Astrocyte (in vitro differentiated cells and primary cell): Measurements from ENCODE around the gene MMAB. TPM values are rescaled to one million over a fixed set of nuclear protein-coding genes. Genes with fewer than 3 reads are reported as not detected.

Experiments used
- DNase-seq: peaks from one replicate; pipeline ENCODE4 v3.0.0-alpha.2; 2010; ENCODE audit warnings: low read depth
- FAIRE-seq: peaks from 2 replicates; lab custom pipeline; 2011; peaks lifted over from hg19 to GRCh38; lab: Jason Lieb, UNC
- H2AFZ ChIP-seq: 2 replicates; pipeline ENCODE4 v1.6.0; 2012; ENCODE audit warnings: low read depth, low read length, inconsistent platforms
- H3K27ac ChIP-seq: 2 replicates; pipeline ENCODE4 v1.5.1; 2011; ENCODE audit warnings: low read depth, low read length, inconsistent platforms
- H3K27me3 ChIP-seq: 2 replicates; pipeline ENCODE4 v1.6.0; 2011; ENCODE audit warnings: low read length, inconsistent platforms; ENCODE audit not compliant: insufficient read depth
- H3K36me3 ChIP-seq: 2 replicates; pipeline ENCODE4 v1.5.1; 2011; ENCODE audit warnings: low read length, inconsistent platforms; ENCODE audit not compliant: insufficient read depth
- H3K4me1 ChIP-seq: 2 replicates; pipeline ENCODE4 v1.5.1; 2011; ENCODE audit warnings: low read length, inconsistent platforms; ENCODE audit not compliant: insufficient read depth
- H3K4me2 ChIP-seq: 2 replicates; pipeline ENCODE4 v1.6.0; 2012; ENCODE audit warnings: low read length, inconsistent platforms
- H3K4me3 ChIP-seq: 2 replicates; pipeline ENCODE4 v1.5.1; 2011; ENCODE audit warnings: low read depth, mild to moderate bottlenecking, low read length, inconsistent platforms; ENCODE audit not compliant: insufficient read depth
- H3K79me2 ChIP-seq: 2 replicates; pipeline ENCODE4 v1.6.0; 2012; ENCODE audit warnings: mild to moderate bottlenecking, low read length, inconsistent platforms; ENCODE audit not compliant: insufficient read depth
- H3K9ac ChIP-seq: 2 replicates; pipeline ENCODE4 v1.6.0; 2012; ENCODE audit warnings: mild to moderate bottlenecking, low read length, inconsistent platforms
- H3K9me3 ChIP-seq: 2 replicates; pipeline ENCODE4 v1.5.1; 2012; ENCODE audit warnings: low read depth, mild to moderate bottlenecking, low read length, inconsistent platforms; ENCODE audit not compliant: insufficient read depth
- H4K20me1 ChIP-seq: 2 replicates; pipeline ENCODE4 v1.6.0; 2012; ENCODE audit warnings: low read length, inconsistent platforms; ENCODE audit not compliant: insufficient read depth
- H3K27ac Mint-ChIP-seq: one replicate; pipeline ENCODE4 v1.8.0; 2021; ENCODE audit warnings: mild to moderate bottlenecking, mixed read lengths; ENCODE audit not compliant: unreplicated experiment
- H3K27me3 Mint-ChIP-seq: one replicate; pipeline ENCODE4 v1.8.0; 2021; ENCODE audit warnings: low read depth, mixed read lengths; ENCODE audit not compliant: unreplicated experiment
- H3K36me3 Mint-ChIP-seq: one replicate; pipeline ENCODE4 v1.8.0; 2021; ENCODE audit warnings: low read depth, mixed read lengths; ENCODE audit not compliant: unreplicated experiment
- H3K4me1 Mint-ChIP-seq: one replicate; pipeline ENCODE4 v1.8.0; 2021; ENCODE audit warnings: low read depth, mixed read lengths; ENCODE audit not compliant: unreplicated experiment
- H3K4me3 Mint-ChIP-seq: one replicate; pipeline ENCODE4 v1.8.0; 2021; ENCODE audit warnings: mild to moderate bottlenecking, moderate library complexity, mixed read lengths; ENCODE audit not compliant: unreplicated experiment
- H3K9me3 Mint-ChIP-seq: one replicate; pipeline ENCODE4 v1.8.0; 2021; ENCODE audit warnings: mild to moderate bottlenecking, mixed read lengths; ENCODE audit not compliant: unreplicated experiment
- EZH2 ChIP-seq: IDR thresholded peaks from 2 replicates; pipeline ENCODE4 v1.6.1; 2012; ENCODE audit warnings: mild to moderate bottlenecking, low read length, inconsistent platforms; ENCODE audit not compliant: insufficient read depth
- total RNA-seq: library from RNA; stranded (reverse); gene quantifications from 2 replicates; pipeline ENCODE4 v1.2.1, GENCODE V29; 2021
- TF ChIP-seq, protein P1 (sequence below): IDR thresholded peaks from 2 replicates; pipeline ENCODE4 v1.5.1; 2011; ENCODE audit warnings: low read depth, mild to moderate bottlenecking, inconsistent platforms, low read length, moderate library complexity; ENCODE audit not compliant: insufficient read depth

The MMAB gene
- total RNA-seq, 1 donor from 2014 or later, result 17.8 TPM

DNA sequence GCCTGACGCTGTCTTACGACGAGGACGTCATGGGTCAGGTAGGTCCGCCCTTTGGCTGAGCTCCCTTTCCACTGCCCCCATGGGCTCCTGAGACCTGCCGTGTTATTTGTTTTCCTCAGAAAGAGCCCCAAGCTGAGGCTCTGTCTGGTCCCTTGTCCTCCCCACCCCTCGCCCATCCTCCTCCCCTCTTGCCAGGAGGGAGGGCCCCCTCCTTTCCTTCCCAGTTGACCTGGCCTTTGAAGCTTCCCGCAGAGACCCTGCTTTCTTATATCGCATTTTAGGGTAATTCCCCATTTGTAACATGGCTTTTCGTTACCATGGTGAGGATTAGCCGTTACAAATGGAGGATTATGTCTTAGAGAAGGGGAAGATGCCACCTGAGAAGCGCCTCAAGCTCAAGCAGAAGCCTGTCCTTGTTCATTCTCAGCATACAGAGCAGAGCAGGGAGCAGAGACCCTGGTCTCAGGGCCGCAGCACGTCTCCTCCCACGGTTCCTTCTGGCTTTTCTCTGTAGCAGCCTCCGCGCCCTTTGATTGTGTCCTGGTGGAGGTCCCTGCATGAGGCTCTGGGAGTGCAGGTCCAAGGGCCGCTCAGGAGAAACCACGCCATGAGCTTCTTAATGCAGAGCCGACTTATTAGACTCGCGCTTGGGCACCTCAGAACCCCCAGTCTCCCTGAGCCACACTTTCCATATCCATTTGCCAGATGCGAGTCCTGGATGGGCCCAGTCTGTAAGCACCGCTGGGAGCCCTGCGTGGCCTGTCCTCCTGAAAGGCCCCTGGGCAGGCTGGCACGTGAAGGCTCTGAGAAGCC lies 48.6 kb downstream of the MMAB start:
- peaks cover 1% of the 10 kb centered on the region for H3K9me3 Mint-ChIP-seq
- Histone ChIP-seq H3K4me3 (no peak overlapping the region), H3K4me1 (peaks cover 3% of the 10 kb centered on the region), H3K79me2 (no peaks in the 10 kb centered on the region), H3K4me2 (no peak overlapping the region), H2AFZ (no peak overlapping the region), H3K36me3 (peaks cover 9% of the 10 kb centered on the region), H3K9ac (no peak overlapping the region), H3K27ac (no peak overlapping the region), H3K9me3 (no peaks in the 10 kb centered on the region), H4K20me1 (no peaks in the 10 kb centered on the region), H3K27me3 (no peaks in the 10 kb centered on the region)
- no peak overlapping the region for H3K4me3 Mint-ChIP-seq
- DNase-seq (no peak), FAIRE-seq (no peak)
- no peaks in the 10 kb centered on the region for H3K27me3 Mint-ChIP-seq
- no peak for TF ChIP-seq EZH2
- TF ChIP-seq, protein P1, sequence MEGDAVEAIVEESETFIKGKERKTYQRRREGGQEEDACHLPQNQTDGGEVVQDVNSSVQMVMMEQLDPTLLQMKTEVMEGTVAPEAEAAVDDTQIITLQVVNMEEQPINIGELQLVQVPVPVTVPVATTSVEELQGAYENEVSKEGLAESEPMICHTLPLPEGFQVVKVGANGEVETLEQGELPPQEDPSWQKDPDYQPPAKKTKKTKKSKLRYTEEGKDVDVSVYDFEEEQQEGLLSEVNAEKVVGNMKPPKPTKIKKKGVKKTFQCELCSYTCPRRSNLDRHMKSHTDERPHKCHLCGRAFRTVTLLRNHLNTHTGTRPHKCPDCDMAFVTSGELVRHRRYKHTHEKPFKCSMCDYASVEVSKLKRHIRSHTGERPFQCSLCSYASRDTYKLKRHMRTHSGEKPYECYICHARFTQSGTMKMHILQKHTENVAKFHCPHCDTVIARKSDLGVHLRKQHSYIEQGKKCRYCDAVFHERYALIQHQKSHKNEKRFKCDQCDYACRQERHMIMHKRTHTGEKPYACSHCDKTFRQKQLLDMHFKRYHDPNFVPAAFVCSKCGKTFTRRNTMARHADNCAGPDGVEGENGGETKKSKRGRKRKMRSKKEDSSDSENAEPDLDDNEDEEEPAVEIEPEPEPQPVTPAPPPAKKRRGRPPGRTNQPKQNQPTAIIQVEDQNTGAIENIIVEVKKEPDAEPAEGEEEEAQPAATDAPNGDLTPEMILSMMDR, result no peak
- peaks cover 3% of the 10 kb centered on the region for H3K4me1 Mint-ChIP-seq
- peaks cover 22% of the 10 kb centered on the region for H3K36me3 Mint-ChIP-seq
- no peak overlapping the region for H3K27ac Mint-ChIP-seq

DNA sequence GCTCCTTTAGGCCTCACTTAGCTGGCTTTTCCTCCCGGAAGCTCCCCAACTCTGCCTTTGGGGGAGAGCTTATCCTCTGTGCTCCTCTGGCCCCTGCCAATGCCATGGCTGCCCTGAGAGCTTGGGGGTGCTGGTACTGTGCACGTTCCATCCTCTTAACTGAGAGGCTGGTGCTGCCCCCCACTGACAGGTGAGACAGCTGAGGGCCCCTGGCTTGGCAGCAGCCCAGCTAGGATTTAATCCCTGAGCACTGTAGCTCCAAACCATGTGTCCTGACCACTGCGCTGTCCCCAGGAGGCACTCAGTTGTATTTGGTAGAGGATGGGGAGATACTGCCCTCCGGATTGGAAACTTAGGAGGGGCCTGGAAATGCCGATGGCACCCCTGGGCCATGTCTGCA lies 49.8 kb downstream of the MMAB start:
- no peaks in the 10 kb centered on the region for H3K79me2 ChIP-seq
- no peaks in the 10 kb centered on the region for H3K9me3 ChIP-seq
- H3K4me1 ChIP-seq, result peaks cover 15% of the 10 kb centered on the region
- no peak overlapping the region for H3K4me2 ChIP-seq
- no peaks in the 10 kb centered on the region for H3K27me3 ChIP-seq
- Mint-ChIP-seq H3K4me1 (peaks cover 10% of the 10 kb centered on the region), H3K4me3 (no peak overlapping the region), H3K36me3 (peaks cover 24% of the 10 kb centered on the region), H3K27me3 (no peaks in the 10 kb centered on the region), H3K27ac (no peak overlapping the region), H3K9me3 (peaks cover 1% of the 10 kb centered on the region)
- H3K27ac ChIP-seq, result no peak overlapping the region
- no peaks in the 10 kb centered on the region for H4K20me1 ChIP-seq
- no peak for DNase-seq
- no peak overlapping the region for H2AFZ ChIP-seq
- H3K9ac ChIP-seq, result no peak overlapping the region
- TF ChIP-seq EZH2, result no peak
- TF ChIP-seq, protein P1, result no peak
- no peak for FAIRE-seq
- H3K4me3 ChIP-seq, result no peak overlapping the region
- peaks cover 9% of the 10 kb centered on the region for H3K36me3 ChIP-seq

DNA sequence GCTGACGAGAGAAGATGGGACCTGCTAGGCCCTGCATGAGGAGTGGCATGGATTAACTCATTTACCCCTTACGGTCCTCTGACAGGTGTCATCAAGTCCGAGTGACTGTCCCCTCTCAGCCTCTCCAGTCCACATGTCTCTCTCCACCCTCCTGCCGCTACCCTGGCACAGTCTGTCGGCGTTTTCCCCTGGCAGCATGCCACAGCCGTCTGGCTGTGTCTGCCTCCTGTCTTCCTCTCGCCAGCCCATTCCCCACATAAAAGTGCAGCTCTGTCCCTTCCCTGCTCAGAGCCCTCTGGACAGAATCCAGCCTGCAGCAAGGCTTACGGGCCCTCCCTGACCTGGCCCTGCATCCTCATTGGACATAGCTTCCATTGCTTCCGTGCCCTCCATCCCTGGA lies 50.2 kb downstream of the MMAB start:
- Histone ChIP-seq H3K9ac (no peak overlapping the region), H4K20me1 (no peaks in the 10 kb centered on the region), H3K27ac (no peak overlapping the region), H3K36me3 (peaks cover 9% of the 10 kb centered on the region), H3K9me3 (no peaks in the 10 kb centered on the region), H2AFZ (no peak overlapping the region), H3K4me2 (no peak overlapping the region), H3K27me3 (no peaks in the 10 kb centered on the region), H3K79me2 (no peaks in the 10 kb centered on the region), H3K4me3 (no peak overlapping the region), H3K4me1 (peaks cover 15% of the 10 kb centered on the region)
- Mint-ChIP-seq H3K27ac (no peak overlapping the region), H3K4me3 (no peak overlapping the region), H3K27me3 (no peaks in the 10 kb centered on the region), H3K36me3 (peaks cover 27% of the 10 kb centered on the region), H3K9me3 (peaks cover 1% of the 10 kb centered on the region), H3K4me1 (peaks cover 10% of the 10 kb centered on the region)
- FAIRE-seq (no peak), DNase-seq (no peak)
- TF ChIP-seq, protein P1, result no peak
- TF ChIP-seq EZH2, result no peak
